ENCODE results near the gene FOXM1.

FOXM1 gene

GRCh38 chr12:2813214-2814185 is 63.5 kb downstream of the FOXM1 start:
- DNase-seq (ENCODE audit: low spot score), result peak; percentile 73
- TF ChIP-seq CTCF (IDR thresholded peaks at IDR 0.05; ENCODE audit: borderline replicate concordance, control extremely low read depth, extremely low read depth, insufficient read depth, missing control alignments), result peak; percentile 74
- in situ Hi-C loops (cut with MboI; ENCODE audit: low sequenced_read_pairs, unreplicated experiment), result no loop called here

- no peak for TF ChIP-seq CTCF (IDR thresholded peaks at IDR 0.05; ENCODE audit: borderline replicate concordance, control extremely low read depth, extremely low read depth, insufficient read depth, missing control alignments)
These were observed 64.4 kb downstream of the FOXM1 start, which contains the start of gene ITFG2 for GRCh38 chr12:2812290-2813213. Gene ITFG2, plus strand, starts transcription at chr12:2812668. Its CDS starts 93 bp downstream, at chr12:2812761.

GRCh38 chr12:2811801-2812200 is 65.2 kb downstream of the FOXM1 start:
- DNase-seq (ENCODE audit: low spot score), result no peak
- no peak for TF ChIP-seq CTCF (IDR thresholded peaks at IDR 0.05; ENCODE audit: borderline replicate concordance, control extremely low read depth, extremely low read depth, insufficient read depth, missing control alignments)
- in situ Hi-C loops (cut with MboI; ENCODE audit: low sequenced_read_pairs, unreplicated experiment), result no loop called here

More at GRCh38 chr12:2812290-2813213, 64.4 kb downstream of the FOXM1 start, which contains the start of gene ITFG2:
- DNase-seq (ENCODE audit: low spot score), result peak; percentile 95
- in situ Hi-C loops (cut with MboI; ENCODE audit: low sequenced_read_pairs, unreplicated experiment), result no loop called here
